ENCODE results near the gene PSMG3. TPM values are rescaled to one million over a fixed set of nuclear protein-coding genes. Genes with fewer than 3 reads are reported as not detected.

Gene PSMG3
- total RNA-seq, 1 experiment from 2014 or later, result 63.0 TPM

DNA sequence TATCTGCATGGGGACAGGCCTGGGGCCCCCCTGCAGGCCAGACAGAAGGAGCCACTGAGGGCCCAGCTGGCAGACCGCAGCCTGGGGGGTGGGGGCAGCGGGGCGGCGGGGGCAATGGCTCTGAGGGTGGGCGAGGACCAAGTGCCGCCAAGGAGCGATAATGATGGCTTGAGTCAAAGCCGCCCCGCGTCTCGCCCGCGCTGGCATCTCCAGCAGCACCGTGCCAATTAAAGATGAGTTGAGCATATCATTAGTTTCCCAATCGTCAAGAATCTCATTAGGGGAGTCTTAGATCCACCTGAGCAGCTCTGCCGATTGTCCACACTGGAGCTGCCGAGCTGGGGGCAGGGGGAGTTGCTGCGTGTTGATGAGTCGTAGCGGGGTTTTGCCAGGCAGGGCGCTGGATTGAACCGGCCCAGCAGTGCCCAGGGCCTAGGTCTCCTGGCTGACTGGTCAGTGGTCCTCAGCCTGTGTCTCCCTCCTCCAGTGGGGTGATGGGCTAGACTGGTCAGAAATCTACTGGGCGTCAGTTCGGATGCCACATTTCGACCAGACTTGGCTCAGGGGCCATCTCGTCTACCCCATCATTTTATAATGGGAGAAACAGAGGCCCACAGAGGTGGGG is 41.0 kb upstream of the PSMG3 start:
- no peak overlapping the region for H4K8ac ChIP-seq (replicated peaks; ENCODE audit: insufficient read length, low read depth, low read length)
- H2BK120ac ChIP-seq (ENCODE audit: low read depth, low read length, poor library complexity, severe bottlenecking), result no peak overlapping the region
- H3K27me3 ChIP-seq (ENCODE audit: insufficient read depth, low read length), result no peaks in the 10 kb centered on the region
- TF ChIP-seq, protein P1, sequence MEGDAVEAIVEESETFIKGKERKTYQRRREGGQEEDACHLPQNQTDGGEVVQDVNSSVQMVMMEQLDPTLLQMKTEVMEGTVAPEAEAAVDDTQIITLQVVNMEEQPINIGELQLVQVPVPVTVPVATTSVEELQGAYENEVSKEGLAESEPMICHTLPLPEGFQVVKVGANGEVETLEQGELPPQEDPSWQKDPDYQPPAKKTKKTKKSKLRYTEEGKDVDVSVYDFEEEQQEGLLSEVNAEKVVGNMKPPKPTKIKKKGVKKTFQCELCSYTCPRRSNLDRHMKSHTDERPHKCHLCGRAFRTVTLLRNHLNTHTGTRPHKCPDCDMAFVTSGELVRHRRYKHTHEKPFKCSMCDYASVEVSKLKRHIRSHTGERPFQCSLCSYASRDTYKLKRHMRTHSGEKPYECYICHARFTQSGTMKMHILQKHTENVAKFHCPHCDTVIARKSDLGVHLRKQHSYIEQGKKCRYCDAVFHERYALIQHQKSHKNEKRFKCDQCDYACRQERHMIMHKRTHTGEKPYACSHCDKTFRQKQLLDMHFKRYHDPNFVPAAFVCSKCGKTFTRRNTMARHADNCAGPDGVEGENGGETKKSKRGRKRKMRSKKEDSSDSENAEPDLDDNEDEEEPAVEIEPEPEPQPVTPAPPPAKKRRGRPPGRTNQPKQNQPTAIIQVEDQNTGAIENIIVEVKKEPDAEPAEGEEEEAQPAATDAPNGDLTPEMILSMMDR (conservative IDR thresholded peaks at IDR 0.05), result no peak
- H3K4me2 ChIP-seq (ENCODE audit: insufficient read depth, insufficient read length, low read length), result no peak overlapping the region
- H3K9me3 ChIP-seq (ENCODE audit: control insufficient read depth, low read depth, low read length), result no peaks in the 10 kb centered on the region
- no peak overlapping the region for H2AK5ac ChIP-seq (ENCODE audit: insufficient read length, low read length)
- no peak overlapping the region for H2BK15ac ChIP-seq (ENCODE audit: low read depth, low read length)
- Mint-ChIP-seq H3K4me3 (no peak overlapping the region), H3K36me3 (ENCODE audit: insufficient read depth in 1 of 3, low read depth in 3 of 3) (no peaks in the 10 kb centered on the region), H3K4me1 (peaks cover 8 to 18% of the 10 kb centered on the region in 2 experiments; a peak in 3 of 4 replicates), H3K9me3 (no peaks in the 10 kb centered on the region; a peak in 1 of 5 replicates), H3K27ac (no peak overlapping the region), H3K27me3 (ENCODE audit: low read depth) (peaks cover 9% of the 10 kb centered on the region)
- no peak overlapping the region for H3T11ph ChIP-seq (ENCODE audit: low read length)
- no peak overlapping the region for H3K23ac ChIP-seq (ENCODE audit: insufficient read length, low read depth, low read length)
- H3K23me2 ChIP-seq (ENCODE audit: insufficient read length, low read depth, low read length, poor library complexity, severe bottlenecking), result no peaks in the 10 kb centered on the region
- no peaks in the 10 kb centered on the region for H4K20me1 ChIP-seq (ENCODE audit: control insufficient read depth, insufficient read depth, insufficient read length)
- no CpG with 5 or more reads among the region's 26 CpGs for WGBS (ENCODE audit: extremely low coverage, insufficient read length, low lambda C conversion rate)
- H4K91ac ChIP-seq (ENCODE audit: insufficient read length, low read depth, low read length), result no peak overlapping the region
- no peaks in the 10 kb centered on the region for H3K79me2 ChIP-seq (ENCODE audit: insufficient read depth, low read length)
- no peak overlapping the region for H2BK12ac ChIP-seq (ENCODE audit: insufficient read length, low read depth, low read length)
- no peak overlapping the region for H3K9ac ChIP-seq (ENCODE audit: extremely low read depth, insufficient read length, low read length)
- no peak overlapping the region for H3K27ac ChIP-seq (ENCODE audit: insufficient read length, low read depth, low read length)
- H3K4ac ChIP-seq (ENCODE audit: low read depth, low read length), result no peak overlapping the region
- no peak overlapping the region for H2BK5ac ChIP-seq (ENCODE audit: insufficient read length, low read length)
- no peak overlapping the region for H3K14ac ChIP-seq (ENCODE audit: insufficient read depth, low read length)
- no peak overlapping the region for H2AFZ ChIP-seq (ENCODE audit: low read length)
- no peak overlapping the region for H3K18ac ChIP-seq (ENCODE audit: insufficient read length, low read depth, low read length)
- no peak overlapping the region for H3K56ac ChIP-seq (ENCODE audit: insufficient read length, low read depth, low read length)
- no peaks in the 10 kb centered on the region for H3K79me1 ChIP-seq (ENCODE audit: insufficient read depth, low read depth, low read length, poor library complexity, severe bottlenecking)
- no peak overlapping the region for H2BK20ac ChIP-seq (ENCODE audit: low read depth, low read length, poor library complexity, severe bottlenecking)
- DNase-seq, result no peak
- no peaks in the 10 kb centered on the region for H3K4me1 ChIP-seq (ENCODE audit: insufficient read depth, low read length)
- H4K5ac ChIP-seq (ENCODE audit: insufficient read length, low read depth, low read length), result no peak overlapping the region

Measured in H9 (cell line).